Neural crest cell (in vitro differentiated cells): ENCODE results near the gene NUCKS1. TPM values are rescaled to one million over a fixed set of nuclear protein-coding genes. Genes with fewer than 3 reads are reported as not detected.
A peak's percentile ranks its signal among the peaks of the same experiment; 100 is the strongest.

Experiments
- DNase-seq: peaks from one replicate; pipeline ENCODE4 v3.0.0; 2021; ENCODE audit warnings: low read depth, mixed read lengths, low spot score
- H3K27ac Mint-ChIP-seq: one replicate; pipeline ENCODE4 v1.8.0; 2021; ENCODE audit warnings: mild to moderate bottlenecking, mixed read lengths; ENCODE audit not compliant: unreplicated experiment
- H3K27me3 Mint-ChIP-seq: 2 replicates; pipeline ENCODE4 v1.8.0; 2021; ENCODE audit warnings: low read depth, mild to moderate bottlenecking, mixed read lengths
- H3K36me3 Mint-ChIP-seq: 2 replicates; pipeline ENCODE4 v1.8.0; 2021; ENCODE audit warnings: low read depth, mild to moderate bottlenecking, mixed read lengths
- H3K4me1 Mint-ChIP-seq: 2 replicates; pipeline ENCODE4 v1.8.0; 2021; ENCODE audit warnings: mixed read lengths
- H3K4me3 Mint-ChIP-seq: one replicate; pipeline ENCODE4 v1.8.0; 2021; ENCODE audit warnings: mild to moderate bottlenecking, mixed read lengths
- H3K9me3 Mint-ChIP-seq: 2 replicates; pipeline ENCODE4 v1.8.0; 2021; ENCODE audit warnings: mixed read lengths
- total RNA-seq: library from RNA; stranded (reverse); gene quantifications from 2 replicates; pipeline ENCODE4 v1.2.1, GENCODE V29; 2021
- TF ChIP-seq, protein P1 (sequence below): fragments of 200-600 bp; sonication (generic); conservative IDR thresholded peaks from 2 replicates; pipeline ENCODE4 v1.5.0; 2021; ENCODE audit warnings: antibody characterized with exemption, mild to moderate bottlenecking

Gene NUCKS1
- total RNA-seq, 1 donor from 2014 or later: 440 TPM

DNA sequence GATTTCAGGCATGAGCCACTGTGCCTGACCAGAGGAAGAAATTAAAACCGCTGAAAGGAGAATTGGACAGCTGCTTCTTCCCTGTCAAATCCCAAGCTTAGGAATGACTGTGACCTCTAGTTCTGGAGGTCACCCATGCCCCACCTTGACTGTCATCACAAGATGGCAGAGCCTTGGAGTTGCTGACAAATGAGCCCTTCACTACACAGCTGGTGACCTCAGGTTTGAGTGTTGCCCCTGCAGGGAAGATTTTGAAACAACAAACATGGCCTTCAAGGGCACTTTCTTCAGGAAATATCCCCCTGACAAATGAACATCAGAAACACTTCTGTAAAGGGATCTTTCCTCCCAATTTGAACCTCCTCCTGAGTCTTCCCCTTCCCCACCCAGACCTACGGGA, 62.7 kb downstream of the NUCKS1 start:
- TF ChIP-seq, protein P1, sequence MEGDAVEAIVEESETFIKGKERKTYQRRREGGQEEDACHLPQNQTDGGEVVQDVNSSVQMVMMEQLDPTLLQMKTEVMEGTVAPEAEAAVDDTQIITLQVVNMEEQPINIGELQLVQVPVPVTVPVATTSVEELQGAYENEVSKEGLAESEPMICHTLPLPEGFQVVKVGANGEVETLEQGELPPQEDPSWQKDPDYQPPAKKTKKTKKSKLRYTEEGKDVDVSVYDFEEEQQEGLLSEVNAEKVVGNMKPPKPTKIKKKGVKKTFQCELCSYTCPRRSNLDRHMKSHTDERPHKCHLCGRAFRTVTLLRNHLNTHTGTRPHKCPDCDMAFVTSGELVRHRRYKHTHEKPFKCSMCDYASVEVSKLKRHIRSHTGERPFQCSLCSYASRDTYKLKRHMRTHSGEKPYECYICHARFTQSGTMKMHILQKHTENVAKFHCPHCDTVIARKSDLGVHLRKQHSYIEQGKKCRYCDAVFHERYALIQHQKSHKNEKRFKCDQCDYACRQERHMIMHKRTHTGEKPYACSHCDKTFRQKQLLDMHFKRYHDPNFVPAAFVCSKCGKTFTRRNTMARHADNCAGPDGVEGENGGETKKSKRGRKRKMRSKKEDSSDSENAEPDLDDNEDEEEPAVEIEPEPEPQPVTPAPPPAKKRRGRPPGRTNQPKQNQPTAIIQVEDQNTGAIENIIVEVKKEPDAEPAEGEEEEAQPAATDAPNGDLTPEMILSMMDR: no peak
- no peaks in the 10 kb centered on the region for H3K36me3 Mint-ChIP-seq
- peaks cover 46% of the 10 kb centered on the region for H3K4me1 Mint-ChIP-seq

DNA sequence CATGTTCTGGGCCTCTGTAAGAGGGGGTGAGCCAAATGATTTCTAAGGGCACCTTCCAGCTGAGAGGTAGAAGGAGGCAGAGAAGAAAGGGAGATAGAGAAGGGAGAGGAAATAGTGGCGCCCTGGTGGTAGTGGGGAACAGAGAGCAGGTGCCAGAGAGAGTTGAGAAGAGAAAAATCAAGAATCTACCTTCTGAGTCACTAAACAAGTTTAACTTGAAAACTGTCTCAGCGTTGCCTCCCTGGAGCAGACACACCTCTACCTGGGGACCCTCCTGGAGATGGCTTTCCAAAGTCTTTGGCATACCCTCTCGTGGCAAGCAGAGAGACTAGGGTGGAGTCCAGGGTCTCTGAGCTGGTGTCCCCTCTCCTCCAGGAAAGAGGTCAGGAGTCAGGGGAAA, 68.6 kb downstream of the NUCKS1 start:
- Mint-ChIP-seq H3K36me3 (no peaks in the 10 kb centered on the region), H3K4me1 (peaks cover 42% of the 10 kb centered on the region), H3K27ac (no peak overlapping the region), H3K27me3 (no peaks in the 10 kb centered on the region), H3K4me3 (peak overlapping the region; percentile 79), H3K9me3 (no peaks in the 10 kb centered on the region)
- TF ChIP-seq, protein P1: no peak
- DNase-seq: no peak

More for the DNA sequence above, 62.7 kb downstream of the NUCKS1 start:
- Mint-ChIP-seq H3K4me3 (no peak overlapping the region), H3K9me3 (no peaks in the 10 kb centered on the region), H3K27ac (peak overlapping the region; percentile 58), H3K27me3 (no peaks in the 10 kb centered on the region)
- no peak for DNase-seq

DNA sequence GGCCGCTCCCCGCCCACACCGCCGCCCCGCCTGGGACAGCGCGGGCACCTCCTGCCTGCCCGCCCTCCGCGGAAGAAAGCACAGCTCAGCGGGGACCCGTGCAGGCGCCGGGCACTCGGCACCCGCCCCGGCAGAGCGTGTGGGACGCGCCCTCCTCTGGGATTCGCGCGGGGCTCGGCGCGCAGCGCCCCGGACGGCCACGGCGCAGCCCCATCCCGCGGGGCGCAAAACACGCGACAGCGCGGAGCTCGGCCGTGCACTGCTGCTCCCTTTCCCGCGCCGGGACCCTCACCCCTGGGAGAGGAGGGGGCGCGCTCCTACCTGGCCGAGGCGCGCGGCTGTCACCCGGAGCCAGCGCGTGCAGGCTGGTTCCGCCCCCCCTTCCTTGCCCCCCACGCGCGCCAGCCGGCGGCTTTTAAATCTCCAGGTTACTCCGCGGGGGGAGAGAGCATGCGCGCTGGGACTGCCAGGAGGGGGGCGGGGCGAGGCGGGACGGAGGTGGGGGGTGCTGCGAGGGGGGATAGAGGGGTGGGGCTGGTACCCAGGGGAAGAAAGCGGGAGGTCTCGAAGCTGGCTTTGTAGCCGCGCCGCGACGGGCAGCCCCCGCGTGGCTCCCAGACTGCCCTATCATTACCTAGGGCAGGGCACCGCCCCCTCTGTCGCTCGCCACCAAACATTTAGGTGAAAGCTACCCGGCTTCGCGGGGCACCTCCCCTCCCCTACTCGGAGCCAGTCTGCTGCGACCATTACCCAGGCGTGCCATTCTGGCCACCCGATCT, 69.7 kb downstream of the NUCKS1 start, which contains the start of gene SLC45A3:
TSS of gene SLC45A3 (minus strand) at position 437 of the 779 bp plus-strand sequence. CDS start 15,853 bp downstream, outside the sequence.
- TF ChIP-seq, protein P1: no peak
- H3K27ac Mint-ChIP-seq: peak within 1 kb of the TSS; percentile 2
- H3K27me3 Mint-ChIP-seq: no peaks in the 10 kb centered on the region
- peaks cover 51% of the 10 kb centered on the region for H3K4me1 Mint-ChIP-seq
- peak; percentile 45 for DNase-seq
- H3K4me3 Mint-ChIP-seq: peak within 1 kb of the TSS; percentile 90
- H3K9me3 Mint-ChIP-seq: no peaks in the 10 kb centered on the region
- H3K36me3 Mint-ChIP-seq: no peaks in the 10 kb centered on the region

DNA sequence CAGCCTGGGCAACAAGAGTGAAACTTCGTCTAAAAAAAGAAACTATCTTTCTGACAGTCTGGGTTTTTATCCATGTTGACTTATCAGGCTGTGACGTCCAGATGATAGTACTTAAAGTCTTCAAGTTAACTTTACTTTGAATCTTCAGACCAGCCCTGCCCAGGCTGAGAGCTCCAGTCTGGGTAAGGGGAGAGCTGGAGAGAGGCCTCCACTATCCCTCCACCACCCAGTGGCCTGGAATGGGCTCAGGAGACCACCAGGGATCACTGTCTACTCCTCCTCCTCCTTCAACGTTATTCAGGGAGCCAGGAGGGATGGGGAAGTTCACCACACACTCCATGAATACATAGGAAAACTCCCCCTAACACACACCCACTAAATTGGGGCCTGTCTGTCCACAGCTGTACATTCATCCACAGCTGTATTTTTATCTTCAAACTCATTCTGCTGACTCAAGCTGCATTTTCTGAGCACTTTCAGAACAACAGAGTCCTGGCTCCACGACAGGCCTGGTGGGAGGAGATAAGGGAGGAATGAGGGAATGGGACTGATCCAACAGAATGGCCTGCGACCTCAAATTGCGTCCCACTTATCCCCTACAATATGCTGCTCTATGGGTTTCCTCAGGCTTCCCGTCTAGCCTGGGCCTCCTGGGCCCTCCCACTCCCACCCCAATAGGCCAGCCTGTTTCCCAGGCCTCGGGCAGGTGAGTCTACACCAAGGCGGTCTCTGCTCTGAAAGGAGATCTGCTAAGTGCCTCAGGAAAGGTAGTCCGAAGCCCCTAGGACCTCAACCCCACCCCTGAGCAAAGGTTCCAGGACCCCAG, 71.5 kb downstream of the NUCKS1 start:
- no peak for DNase-seq
- Mint-ChIP-seq H3K27ac (no peak overlapping the region), H3K4me1 (peaks cover 52% of the 10 kb centered on the region), H3K4me3 (peak overlapping the region; percentile 90), H3K9me3 (no peaks in the 10 kb centered on the region), H3K36me3 (no peaks in the 10 kb centered on the region), H3K27me3 (no peaks in the 10 kb centered on the region)
- TF ChIP-seq, protein P1: no peak

DNA sequence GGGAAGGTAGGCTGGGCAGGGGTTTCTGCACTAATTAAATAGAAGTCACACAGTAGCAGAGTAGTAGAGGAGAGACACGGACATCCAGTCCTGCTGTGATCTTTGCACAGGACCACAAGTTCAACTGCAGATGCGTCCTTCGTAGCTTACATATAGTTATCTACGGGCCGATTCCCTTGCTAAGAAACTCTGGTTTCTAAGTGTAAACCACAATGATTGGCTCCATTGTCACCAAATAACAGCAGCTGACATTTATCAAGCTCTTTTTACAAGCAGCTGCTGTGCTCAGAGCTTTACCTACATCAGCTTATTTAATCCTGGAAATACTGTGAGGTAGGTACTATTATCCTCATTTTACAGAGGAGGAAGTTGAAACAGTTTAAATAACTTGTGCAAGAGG, 72.8 kb downstream of the NUCKS1 start:
- no peaks in the 10 kb centered on the region for H3K9me3 Mint-ChIP-seq
- peaks cover 59% of the 10 kb centered on the region for H3K4me1 Mint-ChIP-seq
- no peak overlapping the region for H3K27ac Mint-ChIP-seq
- H3K36me3 Mint-ChIP-seq: no peaks in the 10 kb centered on the region
- H3K27me3 Mint-ChIP-seq: no peaks in the 10 kb centered on the region
- TF ChIP-seq, protein P1: no peak
- DNase-seq: no peak
- H3K4me3 Mint-ChIP-seq: peak overlapping the region; percentile 75
